Left cardiac atrium (tissue), 4 donors: ENCODE measurements around the gene DMGDH. TPM values are rescaled to one million over a fixed set of nuclear protein-coding genes. Genes with fewer than 3 reads are reported as not detected.

Experiments
- ATAC-seq, 2 donors: fragments of 200-7000 bp; cut with Tn5 transposase; one replicate each; pipeline ENCODE4 v1.9.1; 2020; ENCODE audit warnings: mild to moderate bottlenecking in 2 of 2, moderate library complexity in 2 of 2
- DNase-seq: peaks from one replicate; pipeline ENCODE4 v3.0.0-alpha.2; 2020
- intact Hi-C, 2 donors: fragments of 100-400 bp; cut with DNase I; formaldehyde crosslinking; loops; one replicate each; pipeline versions ENCODE4 v1.14.1 to v1.15.1; 2022 to 2023
- total RNA-seq, 2 donors: library from RNA; stranded (reverse); fragmentation: NEBNext Ultra II Directional; extraction: Animal tissue kit (Norgen Biotek cat#: 25700); gene quantifications; one replicate each; pipeline ENCODE4 v1.2.1, GENCODE V29; 2021
- donor health status: DM: no; HTN: yes; CAD: no.
- donor health status: DM: no; HTN: yes; CAD: no; lungs with severe emphysema.
- donor health status: DM: yes; HTN: yes; CAD: no.
- donor health status: Dilated cardiomyopathy.

Gene DMGDH
- total RNA-seq, 2 donors from 2014 or later: 3.0 to 3.3 TPM

DNA sequence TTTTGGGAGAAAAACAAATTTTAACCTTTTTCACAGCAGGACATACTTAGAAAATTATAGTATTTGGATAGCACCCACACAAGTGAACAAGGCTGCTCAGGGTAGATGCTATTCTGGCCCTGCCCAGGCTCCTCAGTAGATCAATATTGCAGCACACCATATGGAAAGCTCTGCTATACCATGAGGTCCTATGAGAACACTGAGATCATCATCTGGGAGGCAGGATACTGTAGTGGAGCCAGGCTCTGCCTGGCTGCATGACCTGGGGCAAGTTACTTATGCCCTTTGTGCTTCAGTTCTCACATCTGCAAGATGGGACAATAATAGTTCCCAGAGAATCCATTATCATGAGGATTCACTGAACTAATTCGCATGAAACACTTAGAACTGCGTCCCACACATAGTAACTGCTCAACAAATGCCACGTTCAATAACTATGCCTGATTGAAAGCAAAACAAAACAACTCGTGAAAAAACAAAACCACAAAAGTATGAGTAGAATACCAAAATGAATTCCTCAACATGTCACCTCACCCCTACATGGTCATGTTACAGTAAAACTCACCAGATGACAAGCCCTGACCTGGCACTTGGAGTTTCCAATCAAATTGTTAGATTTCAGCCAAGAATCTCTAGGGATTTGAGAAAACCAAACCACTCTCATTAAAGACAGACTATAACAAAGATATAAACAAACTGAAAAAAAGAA lies 116.2 kb downstream of the DMGDH start:
- intact Hi-C loops: no loop called here
- ATAC-seq (no peak), DNase-seq (no peak)

Other genes starting within 250 kb of the DMGDH start
- 10 to 100 TPM; 10.5 to 10.6 TPM for gene ARSB, start 84.4 kb downstream of the DMGDH start, total RNA-seq
- 10 to 100 TPM; 16.3 to 21.5 TPM for gene BHMT2, start 93 bp upstream of the DMGDH start, total RNA-seq
- under 1 TPM; 0.18 to 0.44 TPM for gene BHMT, start 42.1 kb upstream of the DMGDH start, total RNA-seq
- gene JMY, start 166.5 kb upstream of the DMGDH start, total RNA-seq: 10 to 100 TPM in 1 of 2 donors, 1 to 10 TPM in 1; 6.7 to 10.4 TPM